ENCODE measurements around the gene ARSG. TPM values are rescaled to one million over a fixed set of nuclear protein-coding genes. Genes with fewer than 3 reads are reported as not detected.

Gene ARSG
- total and polyA plus RNA-seq, 2 donors (not counting 3 experiments of a cell fraction or from before 2014, with no cell fraction given): 3.9 to 7.0 TPM

GRCh38 chr17:68368387-68368786 is 77.1 kb downstream of the ARSG start:
- FAIRE-seq: no peak

More at GRCh38 chr17:68368387-68368786, 77.1 kb downstream of the ARSG start:
- ChIA-PET CTCF (interaction anchor here (1.0 to 2.9 kb wide), 2 partner anchors 15 to 30 kb away, joined by 3 to 9 read pairs; no protein-coding TSS in a partner anchor), POLR2A (no interaction called here)
- no TSS peak for BruUV-seq (replicated peaks)
- dilution Hi-C loops (cut with MboI; ENCODE audit: extremely low pct_ligation_motif_present, low sequenced_read_pairs): no loop called here
- H3K9me1 ChIP-seq (replicated peaks; ENCODE audit: control insufficient read depth, extremely low read depth, insufficient read depth, low read length): no peaks in the 10 kb centered on the region
- H3K4me3 ChIP-seq (replicated peaks in 1 of 3; ENCODE audit: insufficient read depth in 1 of 3, low read depth in 1 of 3, low read length in 3 of 3): no peak overlapping the region
- no peaks in the 10 kb centered on the region for H3K27me3 ChIP-seq (ENCODE audit: control insufficient read depth in 2 of 2, insufficient read depth in 2 of 2, low read length in 2 of 2)
- H3K79me2 ChIP-seq (ENCODE audit: control insufficient read depth, insufficient read depth, low read length): no peaks in the 10 kb centered on the region
- H4K20me1 ChIP-seq (replicated peaks; ENCODE audit: control insufficient read depth, extremely low read depth, insufficient read depth, low read length): no peaks in the 10 kb centered on the region
- H3K9me3 ChIP-seq (replicated peaks; ENCODE audit: control insufficient read depth, insufficient read depth, low read length): no peaks in the 10 kb centered on the region
- no peaks in the 10 kb centered on the region for H3K4me1 ChIP-seq (ENCODE audit: control insufficient read depth, extremely low read depth, insufficient read depth, low read length)
- H3K4me2 ChIP-seq (ENCODE audit: insufficient read depth, low read length): no peak overlapping the region
- no peak overlapping the region for H3K9ac ChIP-seq (replicated peaks; ENCODE audit: extremely low read depth, insufficient read depth, low read length)
- DNase-seq (ENCODE audit: low read depth, low spot score): no peak
- H3K27ac ChIP-seq (ENCODE audit: insufficient read depth, low read depth, low read length): no peak overlapping the region
- H2AFZ ChIP-seq (ENCODE audit: low read depth, low read length): no peak overlapping the region
- TF ChIP-seq EZH2 (IDR thresholded peaks at IDR 0.05; ENCODE audit: borderline replicate concordance, low read depth, low read length, severe bottlenecking): no peak
- TF ChIP-seq JUN (IDR thresholded peaks at IDR 0.05; ENCODE audit: borderline replicate concordance, insufficient read depth, insufficient read length, low read depth): no peak
- TF ChIP-seq CTCF (IDR thresholded peaks at IDR 0.05; ENCODE audit: extremely low read depth in 1 of 2, insufficient read depth in 1 of 2, low read depth in 1 of 2, low read length in 2 of 2): no peak
- TF ChIP-seq MYC (IDR thresholded peaks at IDR 0.05; ENCODE audit: low read depth, low read length): no peak
- no peak for TF ChIP-seq POLR2A (IDR thresholded peaks at IDR 0.05; ENCODE audit: low read depth, low read length)
- TF ChIP-seq POLR2AphosphoS5 (IDR thresholded peaks at IDR 0.05; ENCODE audit: insufficient read depth, low read depth, low read length): no peak
- intact Hi-C loops (cut with micrococcal nuclease): no loop called here
- H3K36me3 ChIP-seq (ENCODE audit: control insufficient read depth in 2 of 2, extremely low read depth in 1 of 2, insufficient read depth in 2 of 2, low read length in 2 of 2): no peaks in the 10 kb centered on the region
